Measurements from ENCODE around the gene SYT12.

DNA sequence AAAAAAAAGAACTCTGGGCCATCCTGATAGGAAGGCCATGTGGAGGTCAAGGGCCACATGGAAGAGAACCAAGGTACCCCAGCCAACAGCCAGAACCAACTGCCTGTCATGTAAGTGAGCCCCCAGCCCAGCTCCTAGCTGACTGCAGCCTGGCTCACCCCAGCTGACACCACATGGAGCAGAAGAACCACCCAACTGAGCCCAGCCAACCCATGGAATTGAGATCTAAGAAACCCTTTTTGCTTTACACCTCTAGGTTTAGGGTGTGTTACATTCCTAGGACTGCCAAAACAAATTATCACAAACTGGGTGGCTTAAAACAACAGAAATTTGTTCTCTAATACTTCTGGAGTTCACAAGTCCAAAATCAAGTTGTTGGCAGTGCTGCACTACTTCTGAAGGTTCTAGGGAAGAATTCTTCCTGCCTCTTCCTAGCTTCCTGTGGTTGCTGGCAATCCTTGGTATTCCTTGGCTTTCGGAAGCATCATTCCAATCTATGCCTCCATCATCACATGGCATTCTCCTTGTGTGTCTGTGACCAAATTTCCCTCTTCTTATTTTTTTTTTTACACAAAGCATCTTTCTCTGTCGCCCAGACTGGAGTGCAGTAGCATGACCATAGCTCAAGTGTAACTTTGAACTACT lies 43.5 kb upstream of the SYT12 start:
- TF ChIP-seq, protein P1, sequence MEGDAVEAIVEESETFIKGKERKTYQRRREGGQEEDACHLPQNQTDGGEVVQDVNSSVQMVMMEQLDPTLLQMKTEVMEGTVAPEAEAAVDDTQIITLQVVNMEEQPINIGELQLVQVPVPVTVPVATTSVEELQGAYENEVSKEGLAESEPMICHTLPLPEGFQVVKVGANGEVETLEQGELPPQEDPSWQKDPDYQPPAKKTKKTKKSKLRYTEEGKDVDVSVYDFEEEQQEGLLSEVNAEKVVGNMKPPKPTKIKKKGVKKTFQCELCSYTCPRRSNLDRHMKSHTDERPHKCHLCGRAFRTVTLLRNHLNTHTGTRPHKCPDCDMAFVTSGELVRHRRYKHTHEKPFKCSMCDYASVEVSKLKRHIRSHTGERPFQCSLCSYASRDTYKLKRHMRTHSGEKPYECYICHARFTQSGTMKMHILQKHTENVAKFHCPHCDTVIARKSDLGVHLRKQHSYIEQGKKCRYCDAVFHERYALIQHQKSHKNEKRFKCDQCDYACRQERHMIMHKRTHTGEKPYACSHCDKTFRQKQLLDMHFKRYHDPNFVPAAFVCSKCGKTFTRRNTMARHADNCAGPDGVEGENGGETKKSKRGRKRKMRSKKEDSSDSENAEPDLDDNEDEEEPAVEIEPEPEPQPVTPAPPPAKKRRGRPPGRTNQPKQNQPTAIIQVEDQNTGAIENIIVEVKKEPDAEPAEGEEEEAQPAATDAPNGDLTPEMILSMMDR (IDR thresholded peaks at IDR 0.05; ENCODE audit: insufficient read depth, low read depth, low read length): no peak
- no peak for TF ChIP-seq EZH2 (IDR thresholded peaks at IDR 0.05; ENCODE audit: insufficient read depth, low read length)

Data from astrocyte (in vitro differentiated cells and primary cell).